ENCODE data around the gene SMIM7.

Gene SMIM7

DNA sequence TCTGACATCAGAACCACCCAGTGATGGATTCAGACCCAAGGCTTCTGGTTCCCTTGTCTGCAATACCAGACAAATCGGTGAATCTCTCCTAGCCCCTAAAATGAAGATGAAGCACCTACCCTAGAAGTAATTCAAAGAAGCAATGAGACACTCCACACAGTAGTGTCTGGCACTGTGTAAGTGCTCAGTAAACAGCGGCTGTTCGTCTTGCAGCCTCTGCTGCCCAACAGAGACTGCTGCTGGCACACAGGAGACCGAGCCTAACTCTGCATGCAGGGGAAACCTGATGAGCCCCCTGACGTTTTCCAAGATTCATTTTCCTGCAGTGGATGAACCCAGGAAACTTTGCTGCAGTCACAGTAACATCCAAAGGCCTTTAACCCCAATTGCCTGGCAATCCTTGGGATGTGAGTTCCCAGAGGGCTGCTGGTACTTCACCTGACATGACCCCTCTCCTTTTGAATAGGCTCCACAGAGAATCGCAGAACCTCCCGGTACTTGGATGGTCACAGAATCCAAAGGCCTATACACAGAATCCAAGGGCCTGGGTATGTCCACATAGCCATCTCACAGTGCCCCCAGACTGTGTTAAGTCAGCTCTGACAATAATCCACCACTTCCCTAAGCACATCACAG lies 38.7 kb downstream of the SMIM7 start:
- DNase-seq (ENCODE audit: low read depth): no peak

DNA sequence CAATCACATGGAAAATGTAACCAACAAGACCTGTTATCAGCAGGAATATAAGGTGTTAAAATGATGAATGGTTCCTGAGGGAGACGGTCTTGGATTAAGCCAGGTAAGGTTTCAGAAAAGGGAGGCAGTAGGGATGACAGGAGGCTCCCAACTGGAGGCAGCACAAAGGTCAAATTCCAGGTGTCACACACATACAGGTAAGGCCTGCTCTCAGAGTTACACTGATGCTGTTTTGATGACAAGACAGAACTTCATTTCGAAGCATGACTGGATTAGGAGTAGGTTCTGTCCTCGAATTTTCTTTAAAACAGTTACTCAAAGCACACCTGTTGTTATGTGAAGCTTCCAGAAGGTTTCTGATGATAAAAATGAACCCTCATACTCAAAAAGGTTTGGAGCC lies 39.4 kb downstream of the SMIM7 start:
- DNase-seq (ENCODE audit: low read depth): no peak

DNA sequence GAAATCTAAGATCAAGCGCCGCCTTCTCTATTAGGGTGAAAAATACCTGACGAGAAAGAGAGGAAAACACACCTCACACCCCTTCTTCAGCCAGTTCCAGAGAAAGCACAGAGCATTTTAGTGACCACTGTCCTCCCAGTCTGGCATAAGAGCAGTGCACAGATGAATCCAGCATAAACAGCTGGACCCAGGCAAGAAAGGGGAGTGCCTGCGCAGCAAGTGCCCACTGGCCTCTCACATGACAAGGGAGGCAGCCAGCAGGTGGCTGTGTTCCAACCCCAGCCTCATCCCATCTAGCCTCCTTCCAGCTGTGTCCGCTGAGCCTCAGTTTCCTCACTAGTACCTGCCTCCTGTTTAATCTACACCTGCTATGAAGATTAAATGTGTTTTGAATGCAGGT lies 39.9 kb downstream of the SMIM7 start:
- no peak for DNase-seq (ENCODE audit: low read depth)

DNA sequence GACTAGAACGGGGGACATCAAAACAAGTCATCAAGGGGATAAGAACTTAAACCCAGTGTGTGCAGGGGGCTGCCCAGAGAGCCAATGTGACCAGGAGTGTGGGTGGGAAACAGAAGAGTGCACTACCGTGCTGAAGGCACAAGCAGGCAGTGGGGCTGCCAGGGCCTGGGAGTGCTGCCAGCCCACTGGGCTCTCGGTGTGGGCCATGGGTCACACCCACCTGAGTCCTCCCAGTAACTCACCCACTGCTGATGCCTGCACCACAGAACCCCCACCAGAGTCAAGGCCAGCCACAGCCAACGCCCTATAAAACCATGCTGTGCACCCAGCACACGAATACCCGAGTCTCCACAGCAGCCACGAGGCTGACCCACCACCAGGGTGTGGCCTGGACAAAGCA lies 40.5 kb downstream of the SMIM7 start:
- DNase-seq (ENCODE audit: low read depth): no peak

DNA sequence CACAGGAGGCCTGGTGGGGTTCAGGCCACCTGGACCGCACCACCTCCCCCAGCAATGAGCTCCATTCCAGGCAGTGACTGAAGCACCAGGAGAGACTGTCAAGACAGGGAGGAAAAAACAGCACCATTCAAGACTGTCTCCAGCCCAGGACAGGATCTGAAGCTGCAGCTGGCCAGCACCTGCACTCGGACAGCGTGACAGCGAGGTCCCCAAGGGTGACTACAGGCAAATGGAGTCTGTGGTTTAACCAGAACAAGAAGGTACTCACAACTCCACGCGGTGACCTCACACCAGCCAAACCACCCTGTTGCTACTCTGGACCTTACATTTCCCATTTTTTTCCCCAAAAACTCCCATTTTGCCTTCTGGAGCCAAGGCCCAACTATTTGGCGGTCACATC lies 41.7 kb downstream of the SMIM7 start:
- no peak for DNase-seq (ENCODE audit: low read depth)

DNA sequence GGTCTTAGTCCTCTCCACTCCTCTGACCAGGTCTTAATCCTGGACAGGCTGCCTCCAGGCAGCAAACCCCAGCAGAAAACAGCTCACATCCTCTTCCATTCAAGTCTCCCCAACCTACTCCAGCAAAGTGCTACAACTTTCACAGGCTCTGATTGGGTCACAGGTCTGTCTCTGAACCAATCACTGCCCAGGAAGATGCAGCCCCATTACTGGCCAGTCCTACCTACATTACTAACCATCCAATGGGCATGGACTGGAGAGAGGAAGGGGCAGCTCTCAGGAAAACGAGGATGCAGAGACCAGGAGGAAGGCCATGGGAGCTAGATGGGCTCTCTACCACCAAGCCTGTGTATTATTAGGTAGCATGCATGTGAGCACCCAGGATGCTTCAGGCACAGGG lies 44.1 kb downstream of the SMIM7 start:
- DNase-seq (ENCODE audit: low read depth): peak; percentile 49

DNA sequence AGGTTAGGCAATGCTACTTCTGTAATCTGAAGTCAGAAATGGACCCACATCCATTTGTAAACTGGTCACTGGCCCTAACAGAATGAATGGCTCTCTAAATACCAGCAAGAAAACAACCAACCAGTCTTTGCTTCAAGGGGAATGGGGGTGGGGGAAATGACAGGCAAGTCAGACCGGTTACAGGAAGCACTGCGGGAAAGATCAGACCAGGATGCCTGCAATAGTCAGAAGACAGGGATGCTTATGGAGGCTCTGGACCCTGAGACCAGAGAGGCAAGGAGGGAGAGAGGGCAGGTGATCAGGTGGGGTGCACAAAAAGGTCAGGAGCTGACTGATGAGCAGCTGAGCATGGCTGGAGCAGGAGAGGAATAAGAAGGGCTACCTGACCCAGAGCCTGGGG lies 45.0 kb downstream of the SMIM7 start:
- no peak for DNase-seq (ENCODE audit: low read depth)

DNA sequence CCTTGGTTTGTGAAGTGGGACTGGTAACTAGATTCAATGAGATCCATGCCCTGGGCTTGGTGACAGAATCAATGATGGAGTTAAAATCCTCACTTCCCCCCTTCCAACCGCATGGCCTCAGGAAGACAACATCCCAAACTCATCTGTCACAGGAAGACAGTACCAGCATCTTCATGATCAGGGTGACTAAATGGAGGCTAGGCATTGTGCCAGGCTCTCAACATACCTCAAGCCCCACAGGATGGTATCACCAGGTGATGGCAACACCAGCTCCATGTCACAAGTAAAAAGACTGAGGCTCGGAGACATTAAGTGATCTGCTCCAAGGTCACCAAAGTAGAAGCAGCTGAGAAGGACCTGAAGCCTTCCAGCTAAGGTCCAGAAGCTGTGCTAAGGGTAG lies 46.1 kb downstream of the SMIM7 start:
- no peak for DNase-seq (ENCODE audit: low read depth)

DNA sequence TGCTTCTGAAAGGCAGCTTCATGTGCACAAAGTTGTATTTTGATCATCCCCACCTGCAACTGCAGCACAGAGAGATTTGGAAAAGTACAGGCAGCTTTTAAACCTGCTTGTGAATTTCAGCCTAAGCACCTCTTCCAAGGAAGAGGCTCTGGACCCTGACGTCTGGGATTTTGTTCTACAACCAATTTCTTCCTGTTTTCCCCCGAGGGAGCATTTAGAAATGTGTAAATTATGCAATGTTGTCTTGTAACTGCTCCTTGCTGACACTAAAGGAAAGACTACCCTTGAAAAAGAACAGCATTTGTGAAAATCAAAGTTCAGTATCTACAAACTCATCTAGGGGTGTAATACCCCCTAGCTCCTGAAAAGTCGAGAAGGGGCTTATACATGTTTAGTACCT lies 47.3 kb downstream of the SMIM7 start:
- no peak for DNase-seq (ENCODE audit: low read depth)

DNA sequence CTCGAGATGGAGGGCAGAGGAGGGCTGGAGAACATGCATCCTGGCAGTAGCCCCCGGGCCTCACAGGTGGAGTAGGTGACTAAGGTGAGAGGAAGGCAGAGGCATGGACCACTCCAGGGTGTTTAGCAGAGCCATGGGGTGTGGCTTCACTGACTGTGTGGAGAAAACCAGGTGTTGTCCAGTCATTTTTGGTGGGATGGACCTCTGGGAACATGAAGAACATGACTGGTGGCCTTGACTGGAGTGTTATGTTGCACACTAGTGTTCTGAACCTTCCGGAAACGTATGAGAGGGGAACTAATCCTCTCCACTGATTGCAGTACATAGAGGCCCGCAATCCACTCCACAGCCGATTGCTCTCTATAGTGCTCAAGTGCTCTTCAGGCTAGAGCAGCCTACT lies 48.8 kb downstream of the SMIM7 start:
- DNase-seq (ENCODE audit: low read depth): no peak

DNA sequence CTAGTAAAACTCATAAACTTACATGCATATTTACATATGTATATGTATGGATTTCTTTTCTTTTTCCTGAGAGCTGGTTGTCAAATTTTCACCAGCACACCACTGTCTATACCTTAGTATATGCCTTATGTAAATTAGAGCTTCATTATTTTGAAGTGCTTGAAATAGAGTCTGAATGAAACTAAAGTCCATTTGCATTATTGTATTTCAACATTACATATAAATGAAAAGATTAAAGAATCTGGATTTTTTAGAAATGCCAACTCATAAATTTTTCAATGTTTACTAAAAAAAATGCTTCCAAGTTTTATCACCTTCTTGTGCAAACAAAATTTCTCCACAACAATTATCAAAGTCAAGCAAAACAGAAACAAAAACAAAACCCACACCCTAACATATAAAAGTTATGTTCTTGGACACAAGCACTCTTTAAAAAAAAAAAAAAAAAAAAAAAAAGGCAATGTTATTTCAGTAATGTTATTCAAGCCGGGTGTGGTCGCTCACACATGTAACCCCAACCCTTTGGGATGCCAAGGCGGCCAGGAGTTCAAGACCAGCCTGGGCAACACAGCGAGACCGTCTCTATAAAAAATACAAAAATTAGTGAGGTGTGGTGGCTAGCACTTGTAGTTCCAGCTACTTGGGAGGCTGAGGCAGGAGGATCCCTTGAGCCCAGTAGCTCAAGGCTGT lies 50.3 kb downstream of the SMIM7 start:
- no peak for DNase-seq (ENCODE audit: low read depth)

DNA sequence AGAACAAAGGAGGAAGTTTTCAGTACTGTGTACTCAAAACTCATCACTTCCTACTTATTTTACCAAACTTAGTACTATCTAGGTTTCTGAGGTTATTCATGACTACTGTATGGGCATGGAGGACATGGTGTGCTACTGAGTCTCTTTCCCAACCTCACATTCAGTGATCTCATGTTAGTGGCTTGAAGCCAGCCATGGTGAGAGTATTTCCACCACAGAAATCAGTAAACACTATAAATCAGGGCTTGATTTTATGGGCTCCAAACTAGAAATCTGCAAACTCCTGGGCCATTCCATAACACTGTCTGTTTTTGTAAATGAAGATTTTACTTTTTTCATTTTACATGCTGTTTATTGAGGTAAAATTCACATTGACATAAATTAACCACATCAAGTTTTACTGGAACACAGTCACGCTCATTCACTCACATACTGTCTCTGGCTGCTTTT lies 51.6 kb downstream of the SMIM7 start:
- peak; percentile 98 for DNase-seq (ENCODE audit: low read depth)

DNA sequence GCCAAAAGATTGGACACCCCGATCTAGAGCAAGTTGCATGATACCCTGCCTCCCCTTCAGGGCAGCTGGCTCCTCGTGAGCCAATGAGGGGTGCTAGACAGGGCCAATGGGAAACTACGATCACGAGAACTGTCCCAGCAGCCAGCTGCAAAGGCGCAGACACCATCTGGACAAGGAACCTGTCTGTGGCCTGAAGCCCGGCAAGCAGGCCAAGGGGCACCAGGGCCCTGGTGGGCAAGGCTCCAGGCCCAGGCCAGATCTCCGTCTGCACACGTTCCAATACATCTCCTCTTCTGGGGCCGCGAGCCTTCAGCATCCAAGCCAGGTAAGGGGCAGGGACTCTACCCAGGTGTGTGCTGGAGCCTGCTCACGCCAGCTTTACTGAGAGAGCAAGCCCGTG lies 52.1 kb downstream of the SMIM7 start:
- DNase-seq (ENCODE audit: low read depth): no peak

DNA sequence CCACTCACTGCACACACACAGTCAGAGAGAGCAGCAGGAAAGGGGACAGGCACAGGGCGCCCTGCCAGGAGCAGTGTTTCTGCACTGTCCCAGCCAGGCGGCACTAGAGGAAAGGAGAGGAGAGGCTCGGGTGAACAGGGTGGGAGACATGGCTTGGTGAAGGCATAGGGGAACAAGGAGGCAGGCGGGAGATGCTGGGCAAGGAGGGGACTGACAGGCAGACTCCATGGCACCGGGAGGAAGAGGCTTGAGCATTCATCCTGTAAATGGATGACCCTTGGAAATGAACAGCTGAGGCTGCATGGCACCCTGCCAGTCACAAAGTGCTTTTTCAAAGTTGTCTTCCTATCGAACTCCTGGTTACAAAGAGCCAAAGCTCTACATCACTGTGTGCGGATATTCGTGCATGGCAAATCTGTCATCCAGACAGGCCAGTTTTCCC lies 54.4 kb downstream of the SMIM7 start:
- no peak for DNase-seq (ENCODE audit: low read depth)

DNA sequence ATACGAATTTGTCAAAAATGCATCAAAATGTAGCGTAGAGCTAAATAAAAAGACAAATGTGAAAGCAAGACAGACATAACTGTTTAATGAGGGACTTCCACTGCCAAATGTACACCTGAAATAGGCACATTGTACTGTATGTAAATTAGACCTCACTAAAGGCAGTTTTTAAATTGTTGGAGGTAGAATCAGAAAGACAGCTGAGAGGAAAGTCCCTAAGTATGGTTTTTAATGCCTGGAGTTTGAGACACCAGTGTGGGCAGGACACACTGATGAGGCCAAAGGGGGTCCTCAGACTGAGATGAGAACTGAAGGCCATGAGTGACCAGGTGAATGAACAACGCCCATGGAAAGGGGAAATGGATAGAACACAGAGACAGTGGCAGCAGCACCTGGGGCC lies 54.8 kb downstream of the SMIM7 start:
- no peak for DNase-seq (ENCODE audit: low read depth)

DNA sequence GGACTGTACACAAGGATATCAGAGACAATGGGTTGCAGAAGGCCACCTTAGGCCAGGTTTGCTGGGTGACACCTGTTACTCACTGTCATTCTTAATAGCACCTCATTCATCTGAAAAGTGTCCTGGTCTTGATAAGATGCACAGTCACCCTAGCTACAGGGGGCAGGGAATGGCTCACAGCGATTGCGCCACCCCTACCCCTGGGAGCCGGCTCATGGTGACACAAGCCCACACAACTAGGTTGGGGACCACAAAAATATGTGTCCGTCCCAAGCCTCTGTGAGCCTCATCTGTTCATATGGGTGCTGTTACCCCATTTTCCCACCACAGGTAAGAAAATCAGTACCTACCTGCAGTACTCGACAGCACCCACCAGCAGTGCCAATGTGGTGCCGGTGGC lies 55.3 kb downstream of the SMIM7 start:
- DNase-seq (ENCODE audit: low read depth): no peak

DNA sequence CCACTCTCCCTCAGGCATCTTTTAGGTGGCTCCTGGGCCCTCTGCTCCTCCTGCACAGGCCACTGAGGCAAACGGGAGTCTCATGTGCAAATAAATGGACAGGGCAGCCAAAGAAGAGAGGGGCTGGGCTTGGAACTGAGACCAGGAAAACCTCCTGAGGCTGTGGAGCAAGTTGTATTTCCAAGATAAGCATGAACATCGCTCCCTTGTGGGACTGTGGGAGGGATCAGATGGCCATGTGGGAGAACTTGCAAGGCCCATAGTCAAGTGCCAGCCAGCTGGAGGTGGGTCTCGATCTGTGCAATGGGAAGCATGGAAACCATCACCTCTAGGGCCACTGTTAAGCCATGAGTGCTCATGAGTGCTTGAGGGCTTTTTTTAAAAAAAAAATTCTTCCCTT lies 56.9 kb downstream of the SMIM7 start:
- DNase-seq (ENCODE audit: low read depth): no peak

DNA sequence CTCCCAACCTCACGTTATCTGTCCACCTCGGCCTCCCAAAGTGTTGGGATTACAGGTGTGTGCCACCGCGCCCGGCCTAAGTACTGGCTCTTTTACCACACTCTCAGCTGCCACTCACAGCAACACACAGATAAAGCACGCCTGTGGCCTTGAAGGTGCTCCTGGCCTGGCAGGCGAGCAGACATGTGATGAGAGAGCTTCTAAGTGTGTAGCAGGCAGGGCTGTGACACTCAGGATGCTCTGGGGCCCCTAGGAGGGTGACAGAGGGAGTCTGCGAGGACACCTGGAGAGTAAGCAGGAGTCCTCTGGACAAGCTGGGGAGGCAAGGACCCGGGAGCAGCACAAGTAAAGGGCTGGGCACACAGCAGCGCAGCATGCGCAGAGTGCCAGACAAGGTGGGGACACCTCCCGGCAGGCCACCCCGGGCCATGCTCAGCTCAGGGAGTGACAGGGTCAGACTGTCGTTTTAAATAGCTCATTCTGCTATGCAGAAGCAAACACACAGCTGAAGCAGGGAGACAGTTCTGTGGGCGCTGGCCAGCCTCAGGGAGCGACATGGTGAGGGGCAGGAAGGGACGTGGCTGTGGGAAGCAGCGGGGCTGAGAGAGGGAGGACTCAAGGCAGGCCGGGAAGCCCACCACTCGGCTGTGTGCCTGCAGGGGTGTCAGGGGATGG lies 58.4 kb downstream of the SMIM7 start:
- no peak for DNase-seq (ENCODE audit: low read depth)

DNA sequence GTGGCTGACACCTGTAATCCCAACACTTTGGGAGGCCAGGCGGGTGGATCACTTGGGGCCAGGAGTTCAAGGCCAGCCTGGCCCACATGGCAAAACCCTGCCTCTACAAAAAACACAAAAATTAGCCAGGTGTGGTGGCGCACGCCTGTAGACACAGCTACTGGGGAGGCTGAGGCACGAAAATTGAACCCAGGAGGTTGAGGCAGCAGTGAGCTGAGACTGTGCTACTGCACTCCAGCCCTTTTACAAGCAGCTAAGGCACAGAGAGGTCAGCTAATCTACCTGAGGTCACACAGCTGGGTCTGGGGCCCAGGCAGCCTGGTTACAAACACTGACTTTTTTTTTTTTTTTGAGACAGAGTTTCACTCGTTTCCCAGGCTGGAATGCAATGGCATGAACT lies 59.1 kb downstream of the SMIM7 start:
- no peak for DNase-seq (ENCODE audit: low read depth)

DNA sequence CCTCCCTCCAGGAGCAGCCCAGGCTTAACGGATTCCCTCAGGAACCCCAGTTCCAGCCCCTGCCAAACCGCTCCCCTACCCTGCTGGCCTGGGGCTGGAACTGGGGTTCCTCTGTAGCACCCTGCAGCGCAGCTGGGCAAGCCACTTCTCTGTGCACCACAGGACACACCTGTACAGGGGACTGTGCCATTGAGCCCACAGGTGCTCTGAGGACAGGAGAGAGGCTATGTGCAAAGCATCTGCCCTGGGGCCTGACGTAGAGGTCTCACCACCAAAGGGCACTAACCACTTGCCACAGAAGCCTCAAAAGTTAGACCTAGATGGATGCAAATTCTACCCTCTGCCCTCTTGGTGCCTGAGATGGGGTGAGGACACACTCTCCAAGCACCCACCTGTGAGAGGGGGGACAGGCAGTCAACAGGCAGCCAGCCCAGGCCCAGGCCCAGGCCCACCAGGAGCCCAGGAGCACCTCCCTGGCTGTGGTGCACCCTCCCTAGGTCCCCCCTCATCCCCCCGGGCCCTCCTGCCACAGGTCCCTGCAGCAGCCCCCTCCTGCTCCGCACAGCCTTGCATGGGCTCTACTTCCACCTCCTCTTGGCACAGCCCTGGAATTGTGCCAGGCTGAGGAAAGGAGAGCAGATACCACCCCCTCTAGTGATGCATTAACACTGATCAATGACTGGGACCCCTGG lies 60.1 kb downstream of the SMIM7 start:
- DNase-seq (ENCODE audit: low read depth): no peak

DNA sequence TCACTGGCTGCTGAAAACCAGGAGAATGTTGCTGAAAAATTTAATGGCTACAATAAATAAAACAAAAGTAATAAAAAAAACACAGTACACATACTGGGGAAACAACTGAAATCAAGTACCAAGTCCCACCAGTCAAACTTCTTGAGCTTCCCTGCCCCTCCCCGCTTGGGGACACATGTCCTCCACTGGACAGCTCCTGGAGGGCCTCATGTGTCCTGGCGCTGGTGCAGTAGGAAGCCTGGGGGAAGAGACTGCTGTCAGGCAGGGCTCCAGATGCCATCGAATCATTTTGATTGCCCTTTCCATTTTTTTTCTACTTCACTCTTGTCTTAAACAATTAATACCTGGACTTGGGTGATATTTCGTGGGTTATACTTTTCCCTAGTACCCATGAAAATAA lies 61.1 kb downstream of the SMIM7 start:
- no peak for DNase-seq (ENCODE audit: low read depth)

DNA sequence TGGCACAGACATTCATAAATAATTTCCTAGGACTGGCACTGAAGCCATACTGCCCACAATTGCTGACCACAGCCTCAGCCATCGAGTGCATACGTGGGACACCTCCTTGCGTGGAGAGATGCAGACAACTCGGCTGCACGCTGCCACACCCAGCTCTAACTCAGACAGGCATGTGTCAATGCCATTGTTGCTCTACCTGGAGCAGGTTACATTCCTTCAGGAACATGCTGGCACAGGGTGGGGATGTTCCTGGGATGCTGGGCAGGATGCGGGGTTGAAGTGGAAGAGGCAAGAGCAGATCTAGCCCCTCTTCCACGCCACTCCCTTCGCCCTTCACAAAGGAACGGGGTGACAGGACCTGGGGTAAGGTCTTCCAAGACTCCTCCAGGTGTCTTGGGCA lies 63.5 kb downstream of the SMIM7 start:
- DNase-seq (ENCODE audit: low read depth): no peak

Measured in amniotic epithelial cell (primary cell).